Activated CD4-positive, alpha-beta T cell treated with anti-CD3 and anti-CD28 coated beads, Interleukin-2, amount 50 U/mL, for 4 hours (primary cell): ENCODE measurements around the gene BHLHE41.

Source experiments
- DNase-seq, 2 experiments: peaks; one replicate each; pipeline ENCODE4 v3.0.0-alpha.2; 2020

Gene BHLHE41

GRCh38 chr12:26113181-26113654 is 11.6 kb downstream of the BHLHE41 start:
- DNase-seq: no peak

GRCh38 chr12:26112703-26113147 is 12.1 kb downstream of the BHLHE41 start:
- no peak for DNase-seq

- DNase-seq: no peak
Measured at GRCh38 chr12:26112232-26112631, 12.6 kb downstream of the BHLHE41 start.

GRCh38 chr12:26109343-26109881 is 15.4 kb downstream of the BHLHE41 start:
- DNase-seq: no peak

- no peak for DNase-seq
Measured at GRCh38 chr12:26108915-26109314, 15.9 kb downstream of the BHLHE41 start.

- DNase-seq: no peak
Measured at GRCh38 chr12:26106347-26106746, 18.5 kb downstream of the BHLHE41 start.

- DNase-seq: no peak
Measured at GRCh38 chr12:26102953-26103352, 21.9 kb downstream of the BHLHE41 start.

- DNase-seq: no peak
Measured at GRCh38 chr12:26101763-26102162, 23.1 kb downstream of the BHLHE41 start.

- DNase-seq: no peak
Measured at GRCh38 chr12:26101350-26101734, 23.5 kb downstream of the BHLHE41 start.

- no peak for DNase-seq
Measured at GRCh38 chr12:26100666-26101349, 24.0 kb downstream of the BHLHE41 start.

- DNase-seq: peak; percentile 38 to 41
Measured at GRCh38 chr12:26097046-26097878, 27.6 kb downstream of the BHLHE41 start.

GRCh38 chr12:26096036-26096435 is 28.8 kb downstream of the BHLHE41 start:
- DNase-seq: no peak

- DNase-seq: no peak
Measured at GRCh38 chr12:26095186-26095585, 29.7 kb downstream of the BHLHE41 start.

GRCh38 chr12:26092346-26093105 is 32.3 kb downstream of the BHLHE41 start:
- no peak for DNase-seq

- DNase-seq: no peak
Measured at GRCh38 chr12:26091822-26092221, 33.0 kb downstream of the BHLHE41 start.

GRCh38 chr12:26090836-26091510 is 33.9 kb downstream of the BHLHE41 start:
- no peak for DNase-seq

- DNase-seq: no peak
Measured at GRCh38 chr12:26088998-26089397, 35.8 kb downstream of the BHLHE41 start.

- DNase-seq: no peak
Measured at GRCh38 chr12:26086936-26087335, 37.9 kb downstream of the BHLHE41 start.

GRCh38 chr12:26080911-26081310 is 43.9 kb downstream of the BHLHE41 start:
- DNase-seq: no peak

GRCh38 chr12:26077915-26078702 is 46.7 kb downstream of the BHLHE41 start:
- no peak for DNase-seq
